A673 (cell line): Measurements from ENCODE around the gene SLPI. TPM values are rescaled to one million over a fixed set of nuclear protein-coding genes. Genes with fewer than 3 reads are reported as not detected.

Experiments
- BruUV-seq: library from RNA; stranded (reverse); fragments of 400-500 nt; replicated peaks from 2 replicates; lab custom pipeline; 2021; lab: Mats Ljungman, UMichigan
- CTCF ChIA-PET: fragments of 300-600 bp; sonication (Branson Sonifier 250); formaldehyde crosslinking; loops from one replicate; lab custom pipeline; 2022; ENCODE audit warnings: antibody characterized with exemption; lab: Charles Lee
- POLR2A ChIA-PET: fragments of 300-600 bp; sonication (Branson Sonifier 250); formaldehyde crosslinking; loops from one replicate; lab custom pipeline; 2022; ENCODE audit warnings: antibody characterized with exemption; ENCODE audit not compliant: low non-redundant PET; lab: Charles Lee
- DNase-seq: peaks from one replicate; pipeline ENCODE4 v3.0.0-alpha.2; 2015; ENCODE audit warnings: low spot score
- H3K27ac ChIP-seq: fragments of 200-600 bp; sonication (generic); 2 replicates; pipeline ENCODE4 v1.5.1; 2016; ENCODE audit warnings: mixed run types, low read depth, mild to moderate bottlenecking, mixed read lengths, antibody characterized with exemption, low read length; ENCODE audit not compliant: poor library complexity, severe bottlenecking
- H3K27me3 ChIP-seq: fragments of 200-600 bp; sonication (generic); replicated peaks from 2 replicates; pipeline ENCODE4 v1.6.1; 2017; ENCODE audit warnings: mixed run types, low read depth, mild to moderate bottlenecking, mixed read lengths, antibody characterized with exemption, low read length; ENCODE audit not compliant: insufficient read depth, poor library complexity
- H3K36me3 ChIP-seq: fragments of 200-600 bp; sonication (generic); 2 replicates; pipeline ENCODE4 v1.6.1; 2016; ENCODE audit warnings: mixed run types, mild to moderate bottlenecking, mixed read lengths, antibody characterized with exemption, low read length; ENCODE audit not compliant: insufficient read depth, poor library complexity, severe bottlenecking
- H3K4me1 ChIP-seq: fragments of 200-600 bp; sonication (generic); 2 replicates; pipeline ENCODE4 v1.6.1; 2017; ENCODE audit warnings: mixed run types, mild to moderate bottlenecking, mixed read lengths, antibody characterized with exemption, low read length; ENCODE audit not compliant: insufficient read depth, poor library complexity, severe bottlenecking
- H3K4me3 ChIP-seq: fragments of 200-600 bp; sonication (generic); 2 replicates; pipeline ENCODE4 v1.5.1; 2016; ENCODE audit warnings: low read depth, mixed run types, mild to moderate bottlenecking, mixed read lengths, low read length; ENCODE audit not compliant: poor library complexity, severe bottlenecking
- H3K9me3 ChIP-seq: fragments of 200-600 bp; sonication (generic); 2 replicates; pipeline ENCODE4 v1.6.1; 2016; ENCODE audit warnings: mixed run types, low read depth, mild to moderate bottlenecking, mixed read lengths, antibody characterized with exemption, low read length; ENCODE audit not compliant: poor library complexity, severe bottlenecking
- CTCF ChIP-seq: fragments of 300-800, 200-600 bp; sonication (generic); conservative IDR thresholded peaks from 2 replicates; pipeline ENCODE4 v1.5.1; 2017; ENCODE audit warnings: low read depth, mild to moderate bottlenecking, antibody characterized with exemption, low read length, moderate library complexity, mixed read lengths
- EZH2 ChIP-seq: fragments of 200-600 bp; sonication (generic); IDR thresholded peaks from 2 replicates; pipeline ENCODE4 v1.6.1; 2017; ENCODE audit warnings: borderline replicate concordance, low read depth, mild to moderate bottlenecking, mixed read lengths, antibody characterized with exemption, low read length; ENCODE audit not compliant: poor library complexity, severe bottlenecking
- intact Hi-C: fragments of 100-400 bp; cut with micrococcal nuclease; formaldehyde crosslinking; loops from one replicate; pipeline ENCODE4 v1.10.0; 2022; ENCODE audit not compliant: unreplicated experiment
- total RNA-seq: library from RNA; stranded (reverse); gene quantifications from 2 replicates; pipeline ENCODE4 v1.2.3, GENCODE V29; 2021

The SLPI gene
- total RNA-seq, 1 experiment from 2014 or later: not detected

GRCh38 chr20:45275338-45275737 lies 21.0 kb upstream of the SLPI start:
- H3K4me3 ChIP-seq: no peak overlapping the region
- H3K4me1 ChIP-seq: no peaks in the 10 kb centered on the region
- no peak for DNase-seq
- BruUV-seq: no TSS peak
- H3K27me3 ChIP-seq: peaks cover 13% of the 10 kb centered on the region
- no peak for TF ChIP-seq CTCF
- TF ChIP-seq EZH2: no peak
- H3K36me3 ChIP-seq: no peaks in the 10 kb centered on the region
- ChIA-PET POLR2A (no interaction called here), CTCF (no interaction called here)
- intact Hi-C loops: no loop called here
- no peak overlapping the region for H3K27ac ChIP-seq
- H3K9me3 ChIP-seq: no peaks in the 10 kb centered on the region

DNA sequence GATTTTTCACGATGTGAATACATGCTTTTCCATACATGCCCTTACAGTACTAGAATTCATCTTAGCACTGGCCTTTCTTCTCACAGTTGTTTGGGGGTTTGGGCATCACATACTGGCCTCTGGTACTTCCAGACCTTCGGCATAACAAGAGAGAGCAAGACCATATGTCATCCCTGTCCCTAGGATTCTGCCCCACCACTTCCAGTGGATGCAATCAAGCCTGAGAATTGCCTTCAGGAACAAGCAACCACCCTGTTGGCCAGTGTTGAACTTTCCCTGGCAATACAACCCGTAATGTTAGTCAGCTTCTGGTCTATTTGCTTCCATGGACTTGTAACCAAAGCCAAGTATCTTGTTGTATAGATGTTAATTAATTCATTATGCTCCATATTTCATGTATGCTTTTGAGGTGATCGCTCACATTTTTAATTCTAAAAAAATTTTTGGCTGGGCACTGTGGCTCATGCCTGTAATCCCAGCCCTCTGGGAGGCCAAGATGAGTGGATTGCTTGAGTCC lies 15.4 kb upstream of the SLPI start:
- intact Hi-C loops: no loop called here
- DNase-seq: no peak
- no peaks in the 10 kb centered on the region for H3K36me3 ChIP-seq
- no peak overlapping the region for H3K27ac ChIP-seq
- no peaks in the 10 kb centered on the region for H3K4me1 ChIP-seq
- H3K9me3 ChIP-seq: no peaks in the 10 kb centered on the region
- no peak overlapping the region for H3K4me3 ChIP-seq
- ChIA-PET POLR2A (no interaction called here), CTCF (no interaction called here)
- no TSS peak for BruUV-seq
- TF ChIP-seq CTCF (no peak), EZH2 (no peak)
- peaks cover 17% of the 10 kb centered on the region for H3K27me3 ChIP-seq

- ChIA-PET POLR2A (no interaction called here), CTCF (no interaction called here)
These were observed 14.7 kb upstream of the SLPI start for GRCh38 chr20:45269056-45269455.

More at GRCh38 chr20:45269056-45269455, 14.7 kb upstream of the SLPI start:
- Histone ChIP-seq H3K36me3 (no peaks in the 10 kb centered on the region), H3K9me3 (no peaks in the 10 kb centered on the region), H3K27me3 (peaks cover 18% of the 10 kb centered on the region), H3K4me3 (no peak overlapping the region), H3K4me1 (no peaks in the 10 kb centered on the region), H3K27ac (no peak overlapping the region)
- intact Hi-C loops: no loop called here
- no peak for DNase-seq
- TF ChIP-seq EZH2 (no peak), CTCF (no peak)
- BruUV-seq: no TSS peak
